ENCODE measurements around the gene GHRL. TPM values are rescaled to one million over a fixed set of nuclear protein-coding genes. Genes with fewer than 3 reads are reported as not detected.

Gene GHRL
- total RNA-seq, 1 experiment from 2014 or later: 0.85 TPM

DNA sequence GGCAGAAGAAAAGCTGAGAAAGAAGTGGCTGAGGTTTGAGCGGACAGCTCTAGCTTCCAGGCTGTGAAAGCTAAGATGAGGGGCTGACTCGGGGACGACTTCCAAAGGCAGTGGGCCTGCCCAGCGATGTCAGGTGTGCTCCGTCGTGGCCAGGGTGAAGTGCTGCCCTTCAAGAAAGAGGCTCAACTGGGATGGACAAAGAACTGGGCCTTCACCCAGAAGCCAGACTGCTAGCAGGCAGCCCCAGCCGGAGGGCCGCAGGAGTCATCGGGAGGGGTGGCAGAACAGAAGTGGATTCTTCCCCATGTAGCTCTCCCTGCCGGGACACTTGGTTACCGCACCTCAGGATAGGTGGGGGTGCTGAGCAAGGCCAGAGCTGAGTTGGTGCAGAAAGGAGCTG, 41.3 kb upstream of the GHRL start:
- H3K27ac Mint-ChIP-seq (ENCODE audit: unreplicated experiment): no peak overlapping the region
- no peak for DNase-seq
- CTCF ChIA-PET: interaction anchor here (0.6 kb wide), 1 partner anchor 42 kb away, joined by 3 read pairs; no protein-coding TSS in a partner anchor
- H3K27me3 Mint-ChIP-seq (ENCODE audit: unreplicated experiment): peaks cover 82% of the 10 kb centered on the region
- H3K4me3 Mint-ChIP-seq (ENCODE audit: low read depth, unreplicated experiment): no peak overlapping the region
- H3K36me3 Mint-ChIP-seq (ENCODE audit: insufficient read depth, unreplicated experiment): no peaks in the 10 kb centered on the region
- no TSS peak for BruUV-seq (replicated peaks)
- TF ChIP-seq, protein P1, sequence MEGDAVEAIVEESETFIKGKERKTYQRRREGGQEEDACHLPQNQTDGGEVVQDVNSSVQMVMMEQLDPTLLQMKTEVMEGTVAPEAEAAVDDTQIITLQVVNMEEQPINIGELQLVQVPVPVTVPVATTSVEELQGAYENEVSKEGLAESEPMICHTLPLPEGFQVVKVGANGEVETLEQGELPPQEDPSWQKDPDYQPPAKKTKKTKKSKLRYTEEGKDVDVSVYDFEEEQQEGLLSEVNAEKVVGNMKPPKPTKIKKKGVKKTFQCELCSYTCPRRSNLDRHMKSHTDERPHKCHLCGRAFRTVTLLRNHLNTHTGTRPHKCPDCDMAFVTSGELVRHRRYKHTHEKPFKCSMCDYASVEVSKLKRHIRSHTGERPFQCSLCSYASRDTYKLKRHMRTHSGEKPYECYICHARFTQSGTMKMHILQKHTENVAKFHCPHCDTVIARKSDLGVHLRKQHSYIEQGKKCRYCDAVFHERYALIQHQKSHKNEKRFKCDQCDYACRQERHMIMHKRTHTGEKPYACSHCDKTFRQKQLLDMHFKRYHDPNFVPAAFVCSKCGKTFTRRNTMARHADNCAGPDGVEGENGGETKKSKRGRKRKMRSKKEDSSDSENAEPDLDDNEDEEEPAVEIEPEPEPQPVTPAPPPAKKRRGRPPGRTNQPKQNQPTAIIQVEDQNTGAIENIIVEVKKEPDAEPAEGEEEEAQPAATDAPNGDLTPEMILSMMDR (IDR thresholded peaks at IDR 0.05; ENCODE audit: unreplicated experiment): no peak
- intact Hi-C loops (cut with micrococcal nuclease; ENCODE audit: unreplicated experiment): no loop called here
- no peaks in the 10 kb centered on the region for H3K9me3 Mint-ChIP-seq (ENCODE audit: low read depth, unreplicated experiment)
- no peaks in the 10 kb centered on the region for H3K4me1 Mint-ChIP-seq (ENCODE audit: low read depth, unreplicated experiment)

- DNase-seq: no peak
- H3K4me3 Mint-ChIP-seq (ENCODE audit: low read depth, unreplicated experiment): no peak overlapping the region
- no peaks in the 10 kb centered on the region for H3K9me3 Mint-ChIP-seq (ENCODE audit: low read depth, unreplicated experiment)
- BruUV-seq (replicated peaks): no TSS peak
- intact Hi-C loops (cut with micrococcal nuclease; ENCODE audit: unreplicated experiment): no loop called here
- TF ChIP-seq, protein P1 (IDR thresholded peaks at IDR 0.05; ENCODE audit: unreplicated experiment): no peak
- no peak overlapping the region for H3K27ac Mint-ChIP-seq (ENCODE audit: unreplicated experiment)
- H3K36me3 Mint-ChIP-seq (ENCODE audit: insufficient read depth, unreplicated experiment): no peaks in the 10 kb centered on the region
- H3K4me1 Mint-ChIP-seq (ENCODE audit: low read depth, unreplicated experiment): no peaks in the 10 kb centered on the region
- CTCF ChIA-PET: no interaction called here
- peaks cover 83% of the 10 kb centered on the region for H3K27me3 Mint-ChIP-seq (ENCODE audit: unreplicated experiment)
Observed at GRCh38 chr3:10333349-10333650, 40.6 kb upstream of the GHRL start.

DNA sequence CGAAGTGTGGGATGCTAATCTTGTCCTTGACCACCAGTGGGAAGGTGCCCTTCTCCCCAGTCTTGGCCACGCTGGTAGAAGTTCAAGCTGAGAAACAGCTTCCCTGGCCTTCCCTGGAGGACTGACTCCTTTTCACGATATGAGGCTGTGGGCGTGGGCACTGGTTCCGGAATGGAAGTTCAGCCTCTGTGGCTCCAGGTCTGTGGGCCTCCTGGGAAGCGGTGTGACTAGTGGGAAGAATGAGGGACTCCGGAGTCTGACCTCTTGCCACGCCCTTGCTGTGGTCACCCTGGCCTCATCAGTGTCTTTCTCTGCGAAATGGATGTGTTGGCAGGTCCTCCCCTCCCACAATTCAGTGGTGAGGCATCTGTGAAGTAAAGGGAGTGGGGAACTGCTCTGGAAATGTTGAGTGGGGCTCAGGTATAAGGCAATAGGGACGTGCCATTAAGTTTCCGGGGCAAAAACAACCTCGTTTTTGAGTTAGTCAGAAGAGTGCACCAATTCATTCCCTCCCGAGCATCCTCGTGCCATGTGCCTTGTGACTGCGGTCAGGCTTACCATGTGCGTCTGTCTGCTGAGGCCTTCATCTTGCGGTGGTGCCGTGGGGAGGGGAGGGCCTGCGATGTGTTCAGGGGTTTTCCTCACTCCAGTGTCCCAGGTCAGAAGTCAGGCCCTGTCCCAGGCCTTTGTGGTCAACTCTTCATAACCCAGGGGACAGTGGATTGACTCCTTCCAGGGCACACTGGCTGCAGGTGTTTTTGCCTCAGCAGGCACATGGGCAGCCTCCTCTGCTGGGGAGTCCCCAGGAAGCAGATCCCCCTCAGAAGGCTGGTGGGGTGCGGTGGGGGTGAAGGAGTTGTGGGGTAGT, 40.0 kb upstream of the GHRL start:
- H3K36me3 Mint-ChIP-seq (ENCODE audit: insufficient read depth, unreplicated experiment): no peaks in the 10 kb centered on the region
- TF ChIP-seq, protein P1 (IDR thresholded peaks at IDR 0.05; ENCODE audit: unreplicated experiment): no peak
- CTCF ChIA-PET: no interaction called here
- H3K27ac Mint-ChIP-seq (ENCODE audit: unreplicated experiment): no peak overlapping the region
- H3K4me1 Mint-ChIP-seq (ENCODE audit: low read depth, unreplicated experiment): no peaks in the 10 kb centered on the region
- H3K9me3 Mint-ChIP-seq (ENCODE audit: low read depth, unreplicated experiment): no peaks in the 10 kb centered on the region
- no peak overlapping the region for H3K4me3 Mint-ChIP-seq (ENCODE audit: low read depth, unreplicated experiment)
- H3K27me3 Mint-ChIP-seq (ENCODE audit: unreplicated experiment): peaks cover 83% of the 10 kb centered on the region
- intact Hi-C loops (cut with micrococcal nuclease; ENCODE audit: unreplicated experiment): no loop called here
- BruUV-seq (replicated peaks): no TSS peak
- no peak for DNase-seq

- H3K27ac Mint-ChIP-seq (ENCODE audit: unreplicated experiment): no peak overlapping the region
- BruUV-seq (replicated peaks): no TSS peak
- no peaks in the 10 kb centered on the region for H3K9me3 Mint-ChIP-seq (ENCODE audit: low read depth, unreplicated experiment)
- CTCF ChIA-PET: no interaction called here
- TF ChIP-seq, protein P1 (IDR thresholded peaks at IDR 0.05; ENCODE audit: unreplicated experiment): no peak
- H3K4me3 Mint-ChIP-seq (ENCODE audit: low read depth, unreplicated experiment): no peak overlapping the region
- no peaks in the 10 kb centered on the region for H3K36me3 Mint-ChIP-seq (ENCODE audit: insufficient read depth, unreplicated experiment)
- intact Hi-C loops (cut with micrococcal nuclease; ENCODE audit: unreplicated experiment): no loop called here
- H3K4me1 Mint-ChIP-seq (ENCODE audit: low read depth, unreplicated experiment): no peaks in the 10 kb centered on the region
- H3K27me3 Mint-ChIP-seq (ENCODE audit: unreplicated experiment): peaks cover 96% of the 10 kb centered on the region
- DNase-seq: no peak
Observed at GRCh38 chr3:10331320-10331719, 38.6 kb upstream of the GHRL start.

Data from Calu3 (cell line).